GM21515 (cell line): ENCODE measurements around the gene CTAGE15.
"Not testable (repeated sequence)": the region's sequence is repeated elsewhere in the genome, so short reads cannot be mapped to it uniquely, and the experiment has no call there.

Source experiments
- ATAC-seq: cut with Tn5 transposase; IDR thresholded peaks from one replicate; pipeline ENCODE4 v1.9.1; 2021; ENCODE audit not compliant: unreplicated experiment

Gene CTAGE15, protein sequence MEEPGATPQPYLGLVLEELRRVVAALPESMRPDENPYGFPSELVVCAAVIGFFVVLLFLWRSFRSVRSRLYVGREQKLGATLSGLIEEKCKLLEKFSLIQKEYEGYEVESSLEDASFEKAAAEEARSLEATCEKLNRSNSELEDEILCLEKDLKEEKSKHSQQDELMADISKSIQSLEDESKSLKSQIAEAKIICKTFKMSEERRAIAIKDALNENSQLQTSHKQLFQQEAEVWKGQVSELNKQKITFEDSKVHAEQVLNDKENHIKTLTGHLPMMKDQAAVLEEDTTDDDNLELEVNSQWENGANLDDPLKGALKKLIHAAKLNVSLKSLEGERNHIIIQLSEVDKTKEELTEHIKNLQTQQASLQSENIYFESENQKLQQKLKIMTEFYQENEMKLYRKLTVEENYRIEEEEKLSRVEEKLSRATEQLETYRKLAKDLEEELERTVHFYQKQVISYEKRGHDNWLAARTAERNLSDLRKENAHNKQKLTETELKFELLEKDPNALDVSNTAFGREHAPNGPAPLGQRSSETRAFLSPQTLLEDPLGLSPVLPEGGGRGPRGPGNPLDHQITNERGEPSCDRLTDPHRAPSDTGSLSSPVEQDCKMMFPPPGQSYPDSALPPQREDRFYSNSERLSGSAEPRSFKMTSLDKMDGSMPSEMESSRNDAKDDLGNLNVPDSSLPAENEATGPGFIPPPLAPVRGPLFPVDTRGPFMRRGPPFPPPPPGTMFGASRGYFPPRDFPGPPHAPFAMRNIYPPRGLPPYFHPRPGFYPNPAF

DNA sequence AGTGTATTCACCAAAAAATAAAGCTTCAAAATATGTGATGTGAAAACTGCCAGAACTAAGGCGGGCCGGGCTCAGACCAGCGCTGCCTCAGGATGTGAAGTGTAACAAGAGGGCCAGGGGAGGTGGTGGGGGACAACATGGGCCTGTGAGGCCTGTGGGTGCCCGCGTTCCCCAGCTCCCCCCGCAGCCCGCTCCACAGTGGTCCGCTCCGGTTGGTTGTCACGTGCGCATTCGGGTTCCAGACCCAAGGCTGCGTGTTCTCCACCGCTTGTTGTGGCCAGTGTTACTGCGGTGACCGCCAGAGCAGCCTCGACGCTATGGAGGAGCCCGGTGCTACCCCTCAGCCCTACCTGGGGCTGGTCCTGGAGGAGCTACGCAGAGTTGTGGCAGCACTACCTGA, at the start of gene CTAGE15:
TSS of gene CTAGE15 (plus strand) at position 301 of the 400 bp plus-strand sequence. CDS start at position 318, 17 bp downstream.
- not testable (repeated sequence) for ATAC-seq

DNA sequence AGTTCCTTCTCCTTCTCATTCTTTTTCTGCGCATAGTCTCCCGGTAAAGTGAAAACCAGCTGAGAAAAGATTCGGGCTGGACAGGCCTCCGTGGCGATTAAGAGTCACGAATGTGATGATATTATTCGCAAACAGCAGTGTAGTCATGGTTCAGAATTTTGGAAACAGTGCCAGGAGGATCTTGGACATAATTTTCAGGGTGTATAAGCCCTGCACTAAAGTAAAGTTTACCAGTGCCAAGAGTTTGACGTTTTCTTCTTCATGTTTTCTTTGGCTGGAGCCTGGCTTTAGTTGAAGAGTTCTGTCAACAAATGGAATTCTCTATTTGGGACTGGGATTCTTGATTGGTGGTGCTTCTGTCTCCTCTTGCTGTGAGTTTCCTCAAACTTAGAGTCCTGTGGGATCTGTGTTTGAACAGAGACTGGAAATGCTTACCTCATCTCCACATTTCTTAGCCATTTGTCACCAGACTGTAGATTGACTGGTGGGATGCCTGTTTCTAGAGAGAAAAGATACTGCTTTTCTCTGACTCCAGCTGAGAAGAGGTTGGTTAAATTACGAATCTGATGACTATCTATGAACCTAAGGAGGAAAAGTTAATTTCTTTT, 49.2 kb upstream of the CTAGE15 start:
- ATAC-seq = not testable (repeated sequence)

DNA sequence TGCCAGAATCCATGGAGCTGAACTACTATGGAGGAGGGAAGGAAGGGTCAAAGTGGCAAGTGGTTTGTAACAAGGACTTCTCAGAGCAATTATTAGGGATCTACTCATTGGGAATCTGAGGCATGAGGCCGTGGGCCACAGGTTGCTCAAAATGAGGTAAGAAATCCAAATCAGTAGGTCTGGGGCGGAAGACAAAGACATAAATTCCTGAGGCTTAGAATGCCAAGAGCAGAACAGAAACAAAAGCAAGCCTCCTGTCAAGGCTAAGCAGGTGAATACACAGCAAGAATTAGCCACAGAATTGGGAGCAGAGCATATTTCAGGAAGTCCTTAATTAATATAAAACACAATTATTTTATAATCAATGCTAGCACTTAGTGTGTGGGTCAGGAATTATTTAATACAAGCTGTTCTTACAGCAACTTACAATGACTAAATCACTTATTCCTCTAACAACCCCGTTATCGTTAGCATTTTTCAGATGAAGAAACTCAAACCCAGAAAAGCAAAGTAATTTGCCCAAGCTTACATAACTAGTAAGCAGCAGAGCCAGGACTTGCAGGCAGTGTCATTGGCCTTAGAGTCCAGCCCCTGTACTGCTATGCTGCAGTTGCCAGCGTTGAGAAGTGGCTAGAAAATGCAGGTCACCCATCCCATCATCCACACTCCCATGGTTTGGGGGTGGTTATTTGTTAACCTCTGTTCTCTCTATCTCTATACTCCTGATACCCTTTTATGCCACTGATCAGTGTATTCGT, 40.3 kb upstream of the CTAGE15 start:
- not testable (repeated sequence) for ATAC-seq

DNA sequence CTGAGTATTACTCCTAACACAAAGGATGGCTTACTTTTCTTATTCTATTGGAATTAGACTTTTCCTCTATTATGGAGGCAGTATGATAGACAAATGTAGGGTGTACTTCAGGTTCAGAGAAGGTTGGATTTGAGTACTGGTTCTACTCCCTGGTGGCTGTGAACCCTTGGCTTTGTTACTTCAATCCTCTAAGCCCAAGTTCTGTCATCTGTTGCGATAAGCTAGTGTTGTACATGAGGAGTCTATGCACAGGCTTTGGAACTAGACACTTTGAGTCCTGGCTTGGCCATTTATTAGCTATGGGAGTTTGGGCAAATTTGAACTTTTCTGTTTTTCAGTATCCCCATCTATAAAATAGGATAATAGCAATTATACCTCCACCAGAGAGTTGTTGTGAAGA, 39.7 kb upstream of the CTAGE15 start:
- not testable (repeated sequence) for ATAC-seq

DNA sequence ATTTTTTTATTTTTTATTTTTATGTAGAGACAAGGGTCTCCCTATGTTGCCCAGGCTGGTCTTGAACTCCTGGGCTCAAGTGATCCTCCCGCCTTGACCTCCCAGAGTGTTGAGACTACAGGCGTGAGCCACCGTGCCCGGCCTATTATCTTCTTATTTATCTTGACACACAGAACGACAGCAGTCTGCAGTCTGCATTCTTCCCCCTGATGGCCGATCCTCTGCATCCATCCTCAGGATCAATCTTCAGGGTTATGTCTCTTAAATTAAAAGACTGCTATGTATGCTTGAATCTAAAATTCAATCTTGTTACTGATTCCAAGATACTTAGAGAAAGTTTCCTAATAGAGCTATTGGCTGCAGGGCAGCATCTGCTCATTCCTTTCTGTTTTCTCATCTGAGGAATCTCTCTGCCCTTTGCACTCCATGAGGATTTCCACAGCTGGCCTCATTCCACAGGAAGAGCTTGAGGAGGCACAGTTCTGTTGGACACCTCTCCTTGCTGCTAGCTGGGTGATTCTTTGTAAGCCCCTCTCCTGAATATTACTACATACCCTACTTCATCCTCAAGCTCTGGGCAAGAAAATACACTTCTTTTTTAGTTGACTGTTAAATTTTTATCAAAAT, 38.3 kb upstream of the CTAGE15 start:
- not testable (repeated sequence) for ATAC-seq

DNA sequence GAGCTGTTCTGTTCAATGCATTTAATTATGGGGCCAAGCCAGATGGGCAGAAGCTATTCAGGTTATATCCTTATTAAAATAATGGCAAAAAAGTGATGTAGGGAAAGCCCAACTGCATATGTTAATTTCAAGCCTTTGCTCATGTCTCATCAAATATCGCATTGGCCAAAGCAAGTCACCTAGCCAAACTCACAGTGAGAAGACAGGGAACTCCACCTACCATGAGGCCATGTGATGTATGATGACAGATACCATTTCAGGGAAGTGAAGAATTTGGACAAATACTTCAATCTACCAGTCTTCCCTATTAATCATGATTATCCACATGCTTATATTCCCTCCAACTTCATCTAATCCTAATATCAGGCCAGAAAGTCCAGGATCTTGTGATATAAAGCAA, 35.2 kb upstream of the CTAGE15 start:
- ATAC-seq = not testable (repeated sequence)

DNA sequence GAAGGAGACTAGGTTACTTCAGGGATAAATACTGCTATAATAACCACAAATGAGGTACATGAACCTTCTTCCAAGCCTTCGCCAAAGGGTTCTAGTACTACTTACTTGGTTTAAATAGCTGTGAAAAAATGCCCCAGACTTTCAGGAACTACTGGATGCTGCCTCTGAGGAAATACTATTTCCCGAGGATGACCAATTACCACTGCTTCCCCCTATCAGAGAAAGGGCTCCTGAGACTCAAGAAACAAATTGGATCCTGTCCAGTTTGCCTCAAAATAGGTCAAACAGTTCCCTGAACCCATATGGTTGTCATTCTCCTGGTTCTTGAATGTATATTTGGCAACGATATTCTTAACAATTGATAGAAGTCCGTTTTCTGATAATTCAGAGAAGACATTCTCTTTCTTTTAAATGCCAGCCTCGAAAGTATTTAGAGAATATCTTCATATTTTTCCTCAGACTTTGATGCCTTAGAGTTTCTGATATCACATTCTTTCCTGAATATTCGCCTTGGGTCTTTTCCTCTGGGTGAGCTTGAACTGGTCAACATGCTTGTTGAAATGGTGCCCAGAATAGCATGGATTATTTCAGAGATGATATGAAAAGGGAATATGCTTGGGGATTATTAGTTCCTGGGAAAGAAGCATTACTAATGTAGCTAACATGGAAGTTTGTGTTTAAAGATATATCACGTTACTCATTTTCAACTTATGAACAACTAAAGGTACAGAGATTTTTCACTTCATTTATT, 28.1 kb upstream of the CTAGE15 start:
- ATAC-seq = not testable (repeated sequence)

DNA sequence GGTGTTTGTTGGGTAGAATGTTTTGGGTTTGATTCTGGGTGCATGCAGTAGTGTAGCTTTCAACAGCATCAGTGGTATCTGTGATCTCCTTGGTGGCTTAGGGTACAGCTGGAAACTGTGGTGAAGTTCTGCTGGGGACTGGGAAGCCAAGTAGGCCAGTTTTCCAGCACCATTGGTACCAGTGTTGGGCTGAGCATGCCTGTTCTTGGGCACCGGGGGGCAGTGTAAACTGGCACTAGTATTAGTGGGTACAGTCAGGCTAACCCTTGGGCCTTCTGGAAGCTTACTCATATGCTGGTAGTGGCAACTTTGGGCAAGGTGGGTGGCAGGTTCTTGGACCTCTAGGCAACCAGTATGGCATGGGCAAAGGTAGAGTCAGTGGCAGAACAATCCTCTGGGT, 15.6 kb upstream of the CTAGE15 start:
- ATAC-seq = not testable (repeated sequence)

DNA sequence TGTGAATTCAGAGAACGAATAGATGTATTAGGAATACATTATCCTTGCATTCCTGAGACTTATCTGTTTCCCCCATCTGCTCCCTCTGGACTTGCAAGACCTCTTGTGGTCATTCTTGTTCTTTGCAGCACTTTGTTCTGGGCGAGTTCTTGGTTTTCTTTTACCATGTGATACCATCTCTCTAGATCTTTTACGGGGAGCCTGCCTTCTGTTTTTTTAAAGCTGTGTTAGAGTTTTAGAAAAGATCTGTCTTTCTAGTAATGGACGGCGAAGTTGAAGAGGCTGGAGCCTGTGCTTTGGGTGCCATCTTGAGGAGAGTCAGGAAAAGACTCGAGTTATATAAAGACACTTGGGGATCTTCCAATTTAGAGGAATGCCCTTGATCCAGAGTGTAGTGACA, 8.3 kb upstream of the CTAGE15 start:
- ATAC-seq = not testable (repeated sequence)

DNA sequence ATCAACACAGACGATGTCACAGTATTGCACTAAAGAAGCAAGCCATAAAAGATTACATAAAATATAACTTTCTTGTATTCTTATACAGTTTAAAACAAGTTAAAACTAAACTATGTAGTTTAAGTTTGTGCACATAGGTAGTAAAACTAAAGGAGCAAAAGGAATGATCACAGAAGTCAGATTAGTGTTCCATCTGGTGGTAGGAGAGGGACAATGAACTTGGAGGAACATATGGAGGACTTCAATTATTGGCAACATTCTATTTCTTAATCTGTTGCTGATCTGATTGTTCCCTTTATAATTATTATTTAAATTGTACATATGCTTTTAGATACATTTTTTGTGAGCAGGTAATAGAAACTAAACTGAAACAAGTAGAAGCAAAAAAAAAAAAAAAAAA, 5.6 kb upstream of the CTAGE15 start:
- not testable (repeated sequence) for ATAC-seq

DNA sequence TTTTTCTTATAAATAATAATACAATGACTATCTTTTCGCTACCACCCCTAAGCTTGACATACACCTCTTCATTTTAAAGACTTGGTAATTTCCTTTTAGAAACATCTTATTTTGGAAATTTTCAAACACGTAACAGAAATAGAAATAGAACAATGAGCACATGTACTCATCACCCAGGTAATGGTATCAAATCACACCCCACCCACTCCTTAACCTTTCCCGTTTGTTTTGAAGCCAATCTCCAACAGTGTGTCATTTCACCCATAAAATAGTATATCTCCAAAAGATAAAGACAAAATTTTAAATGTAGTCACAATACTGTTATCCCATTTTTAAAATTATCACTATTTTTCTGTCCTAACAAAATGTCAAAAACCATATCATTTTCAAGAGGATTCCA, 16.6 kb downstream of the CTAGE15 start:
- not testable (repeated sequence) for ATAC-seq

DNA sequence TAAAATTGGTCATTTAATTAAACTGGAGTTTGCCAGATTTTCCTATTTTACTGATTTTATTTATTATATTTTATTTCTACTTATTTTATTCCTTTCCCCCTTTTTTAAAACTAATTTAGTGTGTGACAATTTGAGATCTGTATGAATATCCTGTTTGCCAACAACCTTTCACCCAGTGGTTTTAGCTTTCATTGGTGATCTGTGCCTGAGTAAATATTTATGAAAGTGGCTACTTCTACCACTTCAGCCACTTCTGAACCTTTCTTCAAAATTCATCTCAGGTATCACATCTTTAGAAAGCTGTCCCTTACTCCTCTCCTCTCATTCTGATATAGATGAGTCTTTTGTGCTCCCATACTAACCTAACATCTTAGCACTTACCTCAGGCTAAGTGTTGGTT, 18.3 kb downstream of the CTAGE15 start:
- not testable (repeated sequence) for ATAC-seq

DNA sequence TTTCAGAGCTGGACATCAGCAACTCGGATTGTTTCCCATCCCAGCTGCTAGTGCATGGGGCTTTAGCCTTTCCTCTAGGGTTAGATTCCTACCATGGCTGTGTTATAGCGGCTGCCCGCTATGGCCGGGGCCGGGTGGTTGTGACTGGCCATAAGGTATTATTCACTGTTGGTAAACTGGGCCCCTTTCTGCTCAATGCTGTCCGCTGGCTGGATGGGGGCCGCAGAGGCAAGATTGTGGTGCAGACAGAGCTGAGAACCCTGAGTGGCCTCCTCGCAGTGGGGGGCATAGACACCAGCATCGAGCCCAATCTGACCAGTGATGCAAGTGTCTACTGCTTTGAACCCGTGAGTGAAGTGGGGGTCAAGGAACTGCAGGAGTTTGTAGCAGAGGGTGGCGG, 26.5 kb downstream of the CTAGE15 start:
- not testable (repeated sequence) for ATAC-seq

DNA sequence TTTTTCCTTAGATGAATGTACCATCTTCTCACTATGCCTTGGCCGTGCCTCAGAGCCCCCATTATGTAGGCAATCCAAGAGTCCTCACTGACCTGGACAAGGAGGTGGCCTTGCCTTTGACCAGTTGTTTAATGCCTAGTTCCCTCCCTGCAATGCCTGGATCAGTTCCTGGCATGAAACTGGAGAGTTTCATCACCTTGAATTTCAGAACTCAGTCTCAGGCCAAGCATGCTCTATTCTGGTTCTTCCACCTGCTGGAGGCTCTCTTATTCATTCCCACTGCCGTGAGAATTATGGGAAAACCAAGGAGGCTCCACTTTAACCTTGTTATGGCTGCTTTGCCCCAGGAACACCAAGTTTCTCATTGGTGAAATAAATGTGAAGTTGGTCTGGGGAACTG, 31.9 kb downstream of the CTAGE15 start:
- ATAC-seq = not testable (repeated sequence)

DNA sequence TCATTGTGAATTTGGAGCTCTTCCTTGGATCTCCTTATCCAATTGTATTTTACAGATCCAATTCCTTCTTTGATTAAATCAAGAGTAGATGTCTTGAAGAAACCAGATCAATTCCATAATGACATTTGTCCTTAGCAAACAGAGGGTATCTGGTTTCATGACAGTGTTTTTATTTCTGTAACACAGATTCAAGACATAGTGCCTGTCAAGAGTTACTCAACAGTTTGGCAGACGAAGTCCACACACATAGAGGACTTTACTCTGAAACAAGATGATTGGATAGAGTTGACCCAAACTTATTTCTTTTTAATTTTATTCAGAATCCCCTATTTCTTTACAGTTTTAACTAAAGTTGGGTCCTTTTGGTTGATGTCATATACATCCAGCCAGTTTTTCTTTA, 34.5 kb downstream of the CTAGE15 start:
- not testable (repeated sequence) for ATAC-seq

DNA sequence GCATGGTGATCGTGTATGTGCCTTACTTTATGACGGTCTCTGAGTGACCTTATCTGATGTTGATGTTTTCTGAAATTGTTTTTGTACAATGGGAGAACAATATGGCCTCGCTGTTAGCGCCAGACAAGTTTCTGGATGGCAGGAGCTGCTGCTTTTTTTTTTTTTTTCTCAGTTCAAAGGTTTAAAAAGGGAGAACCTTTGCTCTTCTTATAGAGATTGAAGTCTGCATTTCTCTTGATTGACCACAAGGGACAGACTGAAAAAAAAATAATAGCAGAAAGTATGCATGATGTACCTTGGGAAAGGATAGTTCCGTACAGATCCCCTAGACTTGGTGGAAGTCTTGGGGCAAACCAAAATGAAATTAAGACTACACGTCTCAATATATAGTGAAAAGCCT, 43.9 kb downstream of the CTAGE15 start:
- ATAC-seq = not testable (repeated sequence)

DNA sequence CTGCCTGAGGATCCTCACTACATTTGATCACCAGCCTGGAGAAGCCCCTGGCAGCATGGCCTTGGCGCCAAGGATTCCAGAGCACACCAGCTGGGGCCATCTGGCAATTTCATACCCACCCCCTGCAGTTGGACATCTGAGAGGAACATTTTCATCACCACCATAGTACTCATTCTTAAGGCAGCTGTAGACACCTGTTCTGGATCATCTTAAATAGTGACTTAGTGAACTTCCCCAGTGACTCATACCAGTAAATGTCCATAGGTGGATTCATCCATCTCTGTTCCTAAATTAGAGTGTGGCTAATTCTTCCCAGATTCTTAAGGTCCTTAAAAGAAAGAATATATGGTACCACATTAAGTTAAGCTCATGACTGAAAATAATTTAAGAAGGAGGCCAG, 45.6 kb downstream of the CTAGE15 start:
- ATAC-seq = not testable (repeated sequence)

DNA sequence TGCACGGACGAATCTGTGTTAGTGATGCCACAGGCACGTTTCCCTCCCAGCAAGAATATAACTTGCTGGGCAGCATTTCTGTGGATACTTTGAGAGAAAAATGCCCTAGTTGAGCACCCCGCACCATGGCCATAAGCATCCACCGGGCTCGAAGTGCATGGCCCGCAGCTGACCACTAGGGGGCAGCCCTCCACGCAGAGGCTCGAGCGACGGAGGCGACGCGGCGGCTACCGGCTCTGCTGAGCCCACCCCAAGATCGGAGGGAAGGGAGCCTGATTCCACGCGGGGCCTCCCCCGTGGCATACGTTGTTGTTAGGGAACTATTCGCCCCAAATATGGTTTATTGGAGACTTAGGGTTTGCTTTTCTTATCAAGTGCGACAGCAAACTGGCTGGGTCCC, 48.5 kb downstream of the CTAGE15 start:
- peak; percentile 21 for ATAC-seq

DNA sequence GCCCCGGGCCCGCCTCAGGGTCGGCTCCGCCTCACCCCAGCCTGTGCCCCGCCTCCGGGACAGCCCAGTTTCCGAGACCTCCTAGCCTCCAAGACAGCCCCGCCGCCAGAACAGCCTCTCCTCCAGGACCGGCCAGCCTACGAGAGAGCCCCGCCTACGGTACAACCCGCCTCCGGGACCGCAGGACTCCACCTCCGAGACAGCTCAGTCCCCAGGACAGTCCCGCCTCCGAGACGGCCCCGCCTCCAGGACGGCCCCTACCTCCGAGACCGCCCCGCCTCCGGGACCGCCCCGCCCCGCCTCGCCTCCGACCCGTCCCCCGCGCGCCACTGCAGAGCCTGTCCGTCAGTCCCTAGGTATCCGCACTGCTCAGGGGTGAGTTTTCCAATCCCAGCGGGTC, 49.0 kb downstream of the CTAGE15 start, which contains the start of gene TCAF2:
TSS of gene TCAF2 (plus strand) at position 329 of the 400 bp plus-strand sequence.
- ATAC-seq = peak; percentile 88

DNA sequence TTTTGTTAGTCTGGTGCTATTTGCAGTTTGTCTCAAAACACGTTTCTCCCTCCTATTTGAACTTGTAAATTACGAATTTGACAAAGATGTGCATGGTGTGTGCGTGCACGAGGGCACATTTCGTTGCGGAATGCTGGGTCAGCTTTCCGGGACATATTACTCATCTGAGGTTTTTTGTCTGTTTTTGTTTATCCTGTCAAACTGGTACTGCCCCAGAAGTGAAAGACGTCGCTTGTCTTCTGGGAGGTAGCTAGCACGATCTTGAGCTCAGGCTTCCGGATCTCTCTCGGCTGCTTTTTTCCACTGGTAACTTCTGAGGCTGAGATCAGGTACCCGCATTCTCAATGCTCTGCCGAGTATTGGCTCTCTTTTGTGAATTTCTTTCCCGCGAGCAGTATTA, 49.6 kb downstream of the CTAGE15 start:
- peak; percentile 36 for ATAC-seq
